GM12878 (cell line): ENCODE results near the gene CENPK.

Experiments
- CTCF ChIP-seq, 3 experiments: IDR thresholded peaks in 2 of 3; conservative IDR thresholded peaks in 1 of 3; 2 replicates each; pipeline ENCODE4 v1.5.1; 2011; ENCODE audit warnings: low read depth in 3 of 3, low read length in 3 of 3, mild to moderate bottlenecking in 3 of 3, control low read depth in 2 of 3, moderate library complexity in 2 of 3, inconsistent platforms in 1 of 3, mixed read lengths in 1 of 3; ENCODE audit not compliant: control insufficient read depth in 2 of 3, insufficient read depth in 1 of 3; ENCODE audit errors: extremely low read depth in 1 of 3
- EP300 ChIP-seq, 2 experiments: fragments of 150-350 bp in 1 of 2; IDR thresholded peaks; 2 replicates each; pipeline ENCODE4 v1.6.1; 2011 to 2012; ENCODE audit warnings: low read depth in 2 of 2, low read length in 2 of 2, borderline replicate concordance in 1 of 2, improper control_type of control experiment in 1 of 2, inconsistent platforms in 1 of 2; ENCODE audit not compliant: control insufficient read depth in 1 of 2
- ESRRA ChIP-seq: IDR thresholded peaks from 2 replicates; pipeline ENCODE4 v1.6.1; 2012; ENCODE audit warnings: mild to moderate bottlenecking, low read length, improper control_type of control experiment
- JUNB ChIP-seq: IDR thresholded peaks from 2 replicates; pipeline ENCODE4 v1.6.1; 2016; ENCODE audit warnings: antibody characterized with exemption, mild to moderate bottlenecking
- PBX3 ChIP-seq: IDR thresholded peaks from 2 replicates; pipeline ENCODE4 v1.6.1; 2011; ENCODE audit warnings: mild to moderate bottlenecking, low read depth, low read length, moderate library complexity; ENCODE audit not compliant: insufficient replicate concordance
- POLR2A ChIP-seq: IDR thresholded peaks from 2 replicates; pipeline ENCODE4 v1.6.1; 2011; ENCODE audit warnings: low read depth, mild to moderate bottlenecking, low read length
- RAD51 ChIP-seq: fragments of 450-650 bp; IDR thresholded peaks from 2 replicates; pipeline ENCODE4 v1.6.1; 2016; ENCODE audit warnings: moderate library complexity, mild to moderate bottlenecking, inconsistent platforms
- SIX5 ChIP-seq: IDR thresholded peaks from 2 replicates; pipeline ENCODE4 v1.6.1; 2011; ENCODE audit warnings: mild to moderate bottlenecking, low read depth, low read length, moderate library complexity; ENCODE audit not compliant: severe bottlenecking
- SREBF2 ChIP-seq: IDR thresholded peaks from 2 replicates; pipeline ENCODE4 v1.6.1; 2012; ENCODE audit warnings: mild to moderate bottlenecking, low read length
- SRF ChIP-seq, 2 experiments: IDR thresholded peaks; 2 replicates each; pipeline ENCODE4 v1.6.1; 2011; ENCODE audit warnings: low read depth in 2 of 2, low read length in 2 of 2, mild to moderate bottlenecking in 1 of 2, moderate library complexity in 1 of 2
- TARDBP ChIP-seq: IDR thresholded peaks from 2 replicates; pipeline ENCODE4 v1.6.1; 2016; ENCODE audit warnings: borderline replicate concordance
- WRNIP1 ChIP-seq: IDR thresholded peaks from 2 replicates; pipeline ENCODE4 v1.6.1; 2011; ENCODE audit warnings: low read depth, low read length, improper control_type of control experiment, borderline replicate concordance
- YY1 ChIP-seq: IDR thresholded peaks from 2 replicates; pipeline ENCODE4 v1.6.1; 2011; ENCODE audit warnings: low read depth, mild to moderate bottlenecking, low read length

GRCh38 chr5:65570598-65571226 lies 7.7 kb upstream of the CENPK start:
- TF ChIP-seq EP300 (IDR thresholded peaks at IDR 0.05; ENCODE audit: borderline replicate concordance in 1 of 2, control insufficient read depth in 1 of 2, low read depth in 2 of 2, low read length in 2 of 2) (no peak), YY1 (no peak), WRNIP1 (no peak), RAD51 (no peak), SIX5 (no peak), POLR2A (no peak), SRF (IDR thresholded peaks at IDR 0.05; ENCODE audit: low read depth in 2 of 2, low read length in 2 of 2) (no peak), CTCF (IDR thresholded peaks at IDR 0.05 in 2 of 3, conservative IDR thresholded peaks at IDR 0.05 in 1 of 3; ENCODE audit: control insufficient read depth in 2 of 3, extremely low read depth in 1 of 3, insufficient read depth in 1 of 3, low read depth in 3 of 3, low read length in 3 of 3) (no peak), ESRRA (no peak), PBX3 (no peak), TARDBP (no peak), JUNB (no peak), SREBF2 (no peak)
